HG03097 (cell line): ENCODE measurements around the gene GALC.

ENCODE experiments used
- ATAC-seq: cut with Tn5 transposase; IDR thresholded peaks from one replicate; pipeline ENCODE4 v1.9.1; 2021; ENCODE audit not compliant: unreplicated experiment, low FRiP score

GALC gene

DNA sequence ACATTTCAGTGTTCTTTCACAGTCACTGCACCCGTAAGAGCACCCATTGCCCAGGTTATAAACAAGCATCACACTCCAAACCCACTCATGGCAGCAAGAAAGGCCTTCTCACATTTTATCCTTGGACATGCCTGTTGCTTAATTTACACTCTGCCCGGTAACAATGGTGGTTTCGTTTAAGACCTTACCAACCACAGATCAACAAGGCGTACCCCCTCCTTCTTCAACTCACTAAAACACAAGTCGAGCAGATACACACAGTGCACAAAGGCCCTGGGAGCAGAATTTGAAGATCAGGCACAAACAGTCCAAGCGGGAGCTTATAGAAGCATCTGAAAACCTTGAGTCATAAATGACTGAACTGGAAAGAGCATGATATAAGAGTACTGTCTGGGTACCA is 98.1 kb downstream of the GALC start:
- ATAC-seq, result no peak

- no peak for ATAC-seq
These were observed 100.2 kb downstream of the GALC start for GRCh38 chr14:87892763-87893162.

GRCh38 chr14:87888136-87888999 is 104.6 kb downstream of the GALC start:
- no peak for ATAC-seq

DNA sequence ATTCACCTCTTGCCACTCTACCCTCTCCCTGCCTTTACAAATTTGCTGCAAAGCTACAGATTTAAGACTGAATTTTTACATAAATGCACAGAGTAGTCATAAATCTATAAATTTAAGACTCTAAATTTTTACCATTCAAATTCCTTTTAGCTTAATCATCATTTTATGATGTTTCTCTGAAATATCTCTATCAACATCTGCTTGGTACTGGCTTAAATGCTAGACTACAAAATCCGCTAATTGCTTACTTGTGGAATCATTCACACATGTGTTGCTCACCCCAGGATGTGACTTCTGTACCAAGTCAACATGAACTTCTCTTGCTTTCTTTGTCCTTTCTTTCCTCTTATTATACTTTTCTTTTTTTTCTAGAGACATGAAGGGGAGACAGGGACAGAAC is 109.2 kb downstream of the GALC start:
- no peak for ATAC-seq
